Measurements from ENCODE around the gene MUC3A.

GRCh38 chr7:100951172-100951571, 1.8 kb downstream of the MUC3A start:
- TF ChIP-seq, protein P1, sequence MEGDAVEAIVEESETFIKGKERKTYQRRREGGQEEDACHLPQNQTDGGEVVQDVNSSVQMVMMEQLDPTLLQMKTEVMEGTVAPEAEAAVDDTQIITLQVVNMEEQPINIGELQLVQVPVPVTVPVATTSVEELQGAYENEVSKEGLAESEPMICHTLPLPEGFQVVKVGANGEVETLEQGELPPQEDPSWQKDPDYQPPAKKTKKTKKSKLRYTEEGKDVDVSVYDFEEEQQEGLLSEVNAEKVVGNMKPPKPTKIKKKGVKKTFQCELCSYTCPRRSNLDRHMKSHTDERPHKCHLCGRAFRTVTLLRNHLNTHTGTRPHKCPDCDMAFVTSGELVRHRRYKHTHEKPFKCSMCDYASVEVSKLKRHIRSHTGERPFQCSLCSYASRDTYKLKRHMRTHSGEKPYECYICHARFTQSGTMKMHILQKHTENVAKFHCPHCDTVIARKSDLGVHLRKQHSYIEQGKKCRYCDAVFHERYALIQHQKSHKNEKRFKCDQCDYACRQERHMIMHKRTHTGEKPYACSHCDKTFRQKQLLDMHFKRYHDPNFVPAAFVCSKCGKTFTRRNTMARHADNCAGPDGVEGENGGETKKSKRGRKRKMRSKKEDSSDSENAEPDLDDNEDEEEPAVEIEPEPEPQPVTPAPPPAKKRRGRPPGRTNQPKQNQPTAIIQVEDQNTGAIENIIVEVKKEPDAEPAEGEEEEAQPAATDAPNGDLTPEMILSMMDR (IDR thresholded peaks at IDR 0.05), result no peak
- no peak for TF ChIP-seq POLR2A (IDR thresholded peaks at IDR 0.05)
- no peak for TF ChIP-seq POLR2AphosphoS5 (IDR thresholded peaks at IDR 0.05)

Measured in transverse colon (tissue), 4 donors.